KOPT-K1 (cell line): ENCODE results near the gene HNRNPC.

Experiments
- H3K27ac ChIP-seq: fragments of 200-600 bp; sonication (generic); 2 replicates; pipeline ENCODE4 v1.5.1; 2016; ENCODE audit warnings: antibody characterized with exemption, mild to moderate bottlenecking, low read depth, low read length; ENCODE audit not compliant: poor library complexity, severe bottlenecking
- H3K36me3 ChIP-seq: fragments of 200-600 bp; sonication (generic); 2 replicates; pipeline ENCODE4 v1.5.1; 2017; ENCODE audit warnings: antibody characterized with exemption, mild to moderate bottlenecking, low read length, moderate library complexity; ENCODE audit not compliant: insufficient read depth
- H3K9me3 ChIP-seq: fragments of 200-600 bp; sonication (generic); 2 replicates; pipeline ENCODE4 v1.5.1; 2017; ENCODE audit warnings: antibody characterized with exemption, low read length, mild to moderate bottlenecking; ENCODE audit not compliant: insufficient read depth, poor library complexity, severe bottlenecking

Gene HNRNPC

GRCh38 chr14:21202463-21203358 lies 66.5 kb downstream of the HNRNPC start:
- Histone ChIP-seq H3K9me3 (no peaks in the 10 kb centered on the region), H3K27ac (no peak overlapping the region), H3K36me3 (peaks cover 60% of the 10 kb centered on the region)

DNA sequence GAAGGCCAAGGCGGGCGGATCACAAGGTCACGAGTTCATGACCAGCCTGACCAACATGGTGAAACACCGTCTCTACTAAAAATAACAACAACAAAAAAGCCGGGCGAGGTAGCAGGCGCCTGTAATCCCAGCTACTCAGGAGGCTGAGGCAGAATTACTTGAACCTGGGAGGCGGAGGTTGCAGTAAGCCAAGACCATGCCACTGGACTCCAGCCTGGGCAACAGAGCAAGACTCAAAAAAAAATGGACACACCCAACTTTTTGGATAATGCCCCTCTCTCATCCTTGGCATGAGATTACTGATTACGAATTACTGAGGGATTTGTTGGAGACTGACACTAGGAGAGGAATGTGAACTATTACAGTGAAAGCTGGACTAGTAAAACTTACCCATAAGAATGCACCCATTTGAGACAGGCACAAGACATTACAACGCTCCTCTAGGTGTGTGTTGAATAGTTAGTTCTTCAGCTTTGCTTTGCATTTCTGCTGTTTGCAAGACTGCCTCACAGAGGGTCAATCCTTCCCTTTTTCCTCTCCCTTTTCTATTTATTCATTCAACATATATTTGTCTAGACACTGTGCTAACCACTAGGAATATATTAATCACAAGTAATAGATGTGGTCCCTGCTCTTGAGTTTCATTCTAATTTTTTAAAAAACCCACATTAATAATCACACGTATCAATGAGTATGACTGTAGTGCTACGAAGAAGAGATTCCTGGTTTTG lies 67.3 kb downstream of the HNRNPC start:
- Histone ChIP-seq H3K9me3 (no peaks in the 10 kb centered on the region), H3K27ac (no peak overlapping the region), H3K36me3 (peaks cover 52% of the 10 kb centered on the region)

GRCh38 chr14:21200752-21201461 lies 68.3 kb downstream of the HNRNPC start:
- H3K36me3 ChIP-seq, result peaks cover 42% of the 10 kb centered on the region
- no peak overlapping the region for H3K27ac ChIP-seq
- no peaks in the 10 kb centered on the region for H3K9me3 ChIP-seq

DNA sequence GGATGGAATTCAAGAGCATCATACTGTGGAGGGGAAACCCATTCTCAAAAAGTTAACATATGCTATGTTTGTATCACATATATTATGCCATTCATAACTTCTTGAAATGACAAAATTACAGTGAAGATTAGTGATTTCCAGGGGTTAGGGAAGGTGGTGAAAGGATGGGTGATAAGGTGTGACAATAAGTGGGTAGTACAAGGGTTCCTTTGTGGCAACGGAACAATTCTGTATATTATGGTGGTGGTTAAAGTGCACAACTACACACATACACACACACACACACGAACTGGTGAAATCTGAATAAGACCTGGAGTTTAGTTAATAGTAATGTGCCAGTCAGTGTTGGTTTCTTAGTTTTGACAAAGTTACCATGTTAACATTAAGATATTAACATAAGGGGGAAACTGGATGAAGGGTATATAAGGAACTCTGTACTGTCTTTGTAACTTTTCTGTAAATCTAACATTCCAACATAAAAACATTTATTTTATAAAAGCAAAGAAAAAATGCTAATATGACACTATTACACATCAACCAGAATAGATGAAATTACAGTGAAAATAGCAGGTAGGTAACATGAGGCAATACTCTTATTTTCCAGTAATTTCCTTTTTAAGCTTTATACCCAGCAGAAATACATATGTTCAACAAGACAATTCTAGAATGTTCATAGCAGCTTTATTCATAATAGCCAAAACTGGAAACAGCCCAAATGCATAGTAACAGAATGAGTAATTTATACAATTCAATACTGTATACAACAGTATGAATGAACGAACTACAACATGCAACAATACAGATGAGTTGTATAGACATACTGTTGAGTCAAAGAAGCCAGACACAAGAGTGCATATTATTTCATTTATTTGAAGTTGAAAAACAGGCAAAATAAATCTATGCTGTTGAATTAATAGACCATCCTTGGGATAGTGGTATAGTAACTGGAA lies 69.4 kb downstream of the HNRNPC start:
- Histone ChIP-seq H3K27ac (no peak overlapping the region), H3K36me3 (peaks cover 32% of the 10 kb centered on the region), H3K9me3 (no peaks in the 10 kb centered on the region)

- no peaks in the 10 kb centered on the region for H3K9me3 ChIP-seq
- H3K36me3 ChIP-seq, result peaks cover 11% of the 10 kb centered on the region
- H3K27ac ChIP-seq, result no peak overlapping the region
Observed at GRCh38 chr14:21197418-21198205, 71.6 kb downstream of the HNRNPC start.

DNA sequence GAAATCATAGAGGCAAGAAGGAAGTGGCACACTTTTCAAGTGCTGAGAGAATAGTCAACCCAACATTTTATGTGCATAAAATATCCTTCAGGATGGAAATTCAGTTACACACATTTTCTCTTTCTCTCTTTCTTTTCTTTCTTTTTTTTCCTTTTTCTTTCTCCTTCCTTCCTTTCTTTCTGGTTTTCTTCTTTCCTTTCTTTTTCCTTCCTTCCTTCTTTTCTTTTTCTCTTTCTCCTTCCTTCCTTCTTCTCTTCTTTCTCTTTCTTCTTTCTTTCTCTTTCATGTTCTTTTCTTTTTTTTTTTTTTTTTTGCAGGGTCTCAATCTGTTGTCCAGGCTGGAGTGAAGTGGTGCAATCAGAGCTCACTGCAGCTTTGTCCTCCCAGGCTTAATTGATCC lies 74.6 kb downstream of the HNRNPC start:
- H3K36me3 ChIP-seq, result no peaks in the 10 kb centered on the region

GRCh38 chr14:21192875-21193535 lies 76.2 kb downstream of the HNRNPC start:
- Histone ChIP-seq H3K27ac (no peak overlapping the region), H3K36me3 (no peaks in the 10 kb centered on the region), H3K9me3 (no peaks in the 10 kb centered on the region)

More for the DNA sequence above, 74.6 kb downstream of the HNRNPC start:
- no peak overlapping the region for H3K27ac ChIP-seq
- no peaks in the 10 kb centered on the region for H3K9me3 ChIP-seq

GRCh38 chr14:21192447-21192822 lies 76.8 kb downstream of the HNRNPC start:
- Histone ChIP-seq H3K9me3 (no peaks in the 10 kb centered on the region), H3K27ac (peak overlapping the region; percentile 21), H3K36me3 (no peaks in the 10 kb centered on the region)

DNA sequence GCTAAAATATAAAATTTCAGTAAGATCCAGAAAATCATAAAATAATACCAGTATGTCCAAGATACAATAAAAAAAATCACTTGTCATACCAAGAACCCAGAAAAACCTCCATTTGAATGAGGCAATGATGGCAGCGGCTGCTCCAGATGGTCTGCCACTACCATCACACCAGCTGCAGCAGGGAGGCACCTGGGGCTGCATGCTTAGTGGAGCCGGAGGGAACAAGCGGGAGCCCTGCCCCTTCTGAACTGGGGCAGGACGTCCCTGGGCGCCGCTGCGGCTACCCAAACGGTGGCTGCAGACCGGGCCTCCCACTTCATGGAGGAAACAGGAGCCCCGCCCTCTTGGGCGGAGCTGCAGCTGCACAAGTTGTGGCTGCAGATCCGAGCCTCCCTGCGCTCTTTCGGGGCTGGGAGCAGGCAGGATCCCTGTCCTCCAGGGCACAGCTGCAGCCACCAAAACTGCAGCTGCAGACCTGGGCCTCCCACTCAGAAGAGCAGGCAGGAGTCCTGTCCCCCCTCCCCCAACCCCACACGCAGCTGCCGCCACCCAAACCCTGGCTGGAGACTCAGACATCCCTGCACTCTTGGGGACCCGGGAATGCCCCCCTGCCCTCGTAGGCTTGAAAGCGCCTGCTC lies 77.3 kb downstream of the HNRNPC start:
- H3K36me3 ChIP-seq, result no peaks in the 10 kb centered on the region
- no peaks in the 10 kb centered on the region for H3K9me3 ChIP-seq
- peak overlapping the region; percentile 21 for H3K27ac ChIP-seq

- no peaks in the 10 kb centered on the region for H3K36me3 ChIP-seq
- no peaks in the 10 kb centered on the region for H3K9me3 ChIP-seq
- H3K27ac ChIP-seq, result peak overlapping the region; percentile 21
Observed at GRCh38 chr14:21191261-21191808, 77.9 kb downstream of the HNRNPC start.

DNA sequence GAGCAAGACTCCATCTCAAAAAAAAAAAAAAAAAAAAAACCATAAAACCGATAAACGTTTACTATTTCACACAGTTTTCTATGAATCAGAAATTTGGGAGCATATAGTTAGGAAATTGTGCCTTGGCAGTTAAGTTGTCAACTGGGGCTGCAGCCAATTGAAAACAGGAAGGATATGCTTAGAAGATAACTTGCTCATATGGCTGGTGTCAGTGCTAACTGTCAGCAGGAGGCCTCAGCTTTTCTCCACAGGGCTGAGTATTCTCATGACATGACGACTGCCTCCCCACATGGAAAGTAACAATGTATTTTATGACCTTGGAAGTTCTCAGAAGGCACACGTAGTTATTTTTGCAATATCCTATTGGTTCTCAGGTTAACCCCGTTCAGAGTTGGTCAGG lies 83.8 kb downstream of the HNRNPC start:
- Histone ChIP-seq H3K9me3 (no peaks in the 10 kb centered on the region), H3K36me3 (no peaks in the 10 kb centered on the region), H3K27ac (no peak overlapping the region)

- H3K9me3 ChIP-seq, result no peaks in the 10 kb centered on the region
- H3K27ac ChIP-seq, result no peak overlapping the region
- no peaks in the 10 kb centered on the region for H3K36me3 ChIP-seq
Observed at GRCh38 chr14:21184254-21184653, 85.0 kb downstream of the HNRNPC start.

DNA sequence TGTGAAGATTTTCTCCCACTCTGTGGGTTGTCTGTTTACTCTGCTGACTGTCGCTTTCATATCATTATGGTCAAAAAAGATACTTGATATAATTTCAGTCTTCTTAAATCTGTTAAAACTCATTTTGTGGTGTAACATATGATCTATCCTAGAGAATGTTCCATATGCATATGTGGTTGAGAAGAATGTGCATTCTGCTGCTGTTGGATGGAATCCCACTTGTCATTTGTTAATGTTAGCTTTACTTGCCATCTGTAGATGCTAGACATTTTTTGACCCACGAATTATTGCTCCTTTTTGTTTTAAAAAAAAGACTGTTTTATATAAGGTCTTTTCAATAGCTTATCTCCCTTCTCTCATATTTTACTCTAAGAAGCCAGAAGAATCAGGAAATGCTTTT lies 87.1 kb downstream of the HNRNPC start:
- H3K36me3 ChIP-seq, result no peaks in the 10 kb centered on the region
- no peaks in the 10 kb centered on the region for H3K9me3 ChIP-seq
- H3K27ac ChIP-seq, result no peak overlapping the region
